Measurements from ENCODE around the gene PRRT1.
"Not testable (repeated sequence)": the region's sequence is repeated elsewhere in the genome, so short reads cannot be mapped to it uniquely, and the experiment has no call there.

PRRT1 gene

GRCh38 chr6:32151181-32151862 lies 417 bp downstream of the PRRT1 start:
- no peak for DNase-seq (ENCODE audit: low read depth, low spot score)

GRCh38 chr6:32149932-32150870 lies 1.5 kb downstream of the PRRT1 start:
- no peak for DNase-seq (ENCODE audit: low read depth, low spot score)

GRCh38 chr6:32149092-32149755 lies 2.5 kb downstream of the PRRT1 start:
- DNase-seq (ENCODE audit: low read depth, low spot score) = no peak

DNA sequence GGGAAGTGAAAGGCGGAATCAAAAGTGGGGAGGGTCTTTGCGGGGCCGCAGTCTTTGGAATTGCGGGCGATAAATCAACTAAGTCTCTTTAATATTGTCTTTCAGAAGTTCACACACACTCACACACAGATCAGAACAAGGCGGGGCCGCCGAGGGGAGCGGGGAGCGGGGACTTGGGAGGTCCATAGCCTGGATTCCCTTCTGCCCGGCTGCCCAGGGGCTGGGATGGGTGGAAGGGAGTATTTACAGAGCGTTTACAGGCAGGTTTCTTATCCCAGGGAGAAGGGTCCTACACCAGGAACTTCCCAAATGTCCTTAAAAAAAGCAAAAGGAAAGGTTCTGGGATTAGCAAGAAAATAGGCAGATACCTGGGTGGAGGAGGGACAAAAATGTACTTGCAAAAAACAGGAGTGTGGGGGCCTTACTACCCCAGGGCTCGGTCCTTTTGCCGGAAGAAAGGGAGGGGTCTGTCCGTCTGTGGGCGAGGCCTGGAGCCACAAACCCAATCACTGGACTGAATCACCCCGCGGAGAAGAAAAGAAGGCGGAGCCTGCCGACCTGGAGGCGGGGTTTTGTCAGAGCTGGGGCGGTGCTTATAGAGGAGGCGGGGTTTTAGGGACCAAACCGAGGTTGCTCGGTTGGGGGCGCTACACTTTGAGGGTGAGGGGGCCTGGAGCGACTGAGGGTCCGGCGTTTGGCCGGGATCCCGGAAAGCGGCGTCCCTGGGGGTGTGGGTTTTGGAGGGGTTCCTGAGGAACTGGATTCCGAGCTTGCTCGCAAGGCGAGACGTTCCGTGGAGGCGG lies 3.2 kb downstream of the PRRT1 start:
- peak; percentile 75 for DNase-seq (ENCODE audit: low read depth, low spot score)

- no peak for DNase-seq (ENCODE audit: low read depth, low spot score)
These were observed 4.2 kb downstream of the PRRT1 start for GRCh38 chr6:32147401-32148132.

- DNase-seq (ENCODE audit: low read depth, low spot score) = no peak
These were observed 5.1 kb downstream of the PRRT1 start for GRCh38 chr6:32146687-32147086.

- no peak for DNase-seq (ENCODE audit: low read depth, low spot score)
These were observed 5.5 kb downstream of the PRRT1 start for GRCh38 chr6:32146287-32146686.

DNA sequence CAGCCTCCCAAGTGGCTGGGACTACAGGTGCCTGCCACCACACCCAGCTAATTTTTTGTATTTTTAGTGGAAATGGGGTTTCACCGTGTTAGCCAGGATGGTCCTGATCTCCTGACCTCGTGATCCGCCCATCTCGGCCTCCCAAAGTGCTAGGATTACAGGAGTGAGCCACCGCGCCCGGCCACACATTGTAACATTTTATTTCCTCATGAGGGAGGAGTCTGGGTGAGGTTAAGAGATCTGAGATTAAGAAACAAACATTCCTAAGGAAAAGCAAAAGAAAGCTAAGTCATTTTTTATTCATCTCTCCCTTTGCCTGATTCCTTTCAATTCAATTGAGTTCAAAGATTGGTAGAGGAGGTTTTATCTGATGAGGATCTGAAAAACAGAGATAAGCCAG lies 7.5 kb downstream of the PRRT1 start:
- not testable (repeated sequence) for DNase-seq (ENCODE audit: low read depth, low spot score)

- DNase-seq (ENCODE audit: low read depth, low spot score) = no peak
These were observed 11.2 kb downstream of the PRRT1 start for GRCh38 chr6:32140420-32141046.

- no peak for DNase-seq (ENCODE audit: low read depth, low spot score)
These were observed 12.1 kb downstream of the PRRT1 start for GRCh38 chr6:32139590-32139989.

DNA sequence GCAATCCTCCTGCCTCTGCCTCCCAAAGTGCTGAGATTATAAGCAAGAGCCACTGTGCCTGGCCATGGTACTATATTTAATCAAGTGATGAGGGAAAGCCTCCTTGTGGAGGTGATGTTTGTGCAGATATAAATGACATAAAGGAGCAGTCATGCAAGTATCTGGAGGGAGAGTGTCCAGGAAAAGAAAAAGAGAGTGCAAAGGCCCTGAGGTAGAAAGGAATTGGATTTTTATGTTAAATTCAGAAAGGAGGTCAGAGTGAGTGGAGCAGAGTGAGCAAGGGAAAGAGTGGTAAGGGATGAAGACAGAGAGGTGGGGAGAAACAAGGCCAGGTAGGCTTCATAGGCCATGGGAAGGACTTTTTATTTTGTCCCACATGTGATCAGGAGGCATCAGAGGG lies 14.3 kb downstream of the PRRT1 start:
- DNase-seq (ENCODE audit: low read depth, low spot score) = no peak

DNA sequence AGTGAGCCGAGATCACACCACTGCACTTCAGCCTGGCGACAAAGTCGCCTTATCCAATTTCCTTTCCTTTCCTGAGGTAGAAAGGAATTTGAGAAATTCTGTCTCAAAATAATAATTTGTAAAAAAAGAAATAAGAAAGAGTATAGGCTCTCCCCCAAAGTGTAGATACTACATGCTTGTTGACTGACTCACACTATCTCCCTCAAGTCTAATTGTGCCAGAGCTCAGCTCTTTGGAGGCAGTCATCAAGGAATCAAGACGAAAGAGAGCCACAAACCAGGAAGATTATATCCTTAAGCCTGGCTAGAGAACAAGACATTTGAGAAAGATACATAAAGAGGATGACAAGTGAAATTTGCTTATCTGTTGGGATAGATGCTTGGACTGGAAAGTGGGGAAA lies 18.0 kb downstream of the PRRT1 start:
- DNase-seq (ENCODE audit: low read depth, low spot score) = no peak

GRCh38 chr6:32132110-32132509 lies 19.6 kb downstream of the PRRT1 start:
- DNase-seq (ENCODE audit: low read depth, low spot score) = no peak

- DNase-seq (ENCODE audit: low read depth, low spot score) = no peak
These were observed 20.2 kb downstream of the PRRT1 start for GRCh38 chr6:32131439-32131948.

DNA sequence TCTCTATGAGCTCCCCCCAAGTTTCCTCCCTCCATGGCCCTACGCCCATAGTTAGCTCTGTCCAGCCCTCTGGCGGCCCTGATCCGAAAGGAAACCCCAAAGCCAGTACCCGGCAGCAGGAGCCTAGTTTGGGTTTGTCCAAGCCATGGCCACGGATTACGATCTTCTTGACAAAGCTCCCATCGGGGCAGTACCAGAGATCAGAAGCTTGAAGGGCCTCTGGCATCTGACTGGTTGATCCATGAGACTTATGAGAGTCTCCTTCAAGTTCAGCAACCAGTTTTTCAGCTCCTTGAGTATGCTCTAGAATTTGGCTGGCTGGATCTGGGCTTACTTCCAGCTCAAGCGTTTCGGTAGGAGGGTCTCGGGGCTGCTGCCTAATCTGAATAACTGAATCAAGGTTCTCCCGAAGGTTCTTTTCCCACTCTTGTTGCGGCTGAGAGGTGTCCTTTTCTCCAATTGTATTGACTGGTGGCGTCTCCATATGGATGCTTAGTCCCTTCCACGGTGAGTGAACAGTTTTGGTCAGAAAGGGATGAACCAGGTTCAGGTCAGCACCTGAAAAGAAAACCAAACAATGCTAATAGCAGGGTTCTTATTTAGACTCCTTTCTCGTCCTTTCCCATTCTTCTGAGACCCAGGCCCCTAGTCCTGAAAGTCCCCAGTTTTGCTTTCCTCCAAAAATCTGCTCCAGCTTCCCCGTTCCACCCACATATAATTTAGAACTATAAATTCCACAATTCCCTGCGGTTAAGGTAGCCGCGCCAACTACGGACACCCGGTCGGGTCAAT lies 22.2 kb downstream of the PRRT1 start:
- DNase-seq (ENCODE audit: low read depth, low spot score) = no peak

- DNase-seq (ENCODE audit: low read depth, low spot score) = no peak
These were observed 22.9 kb downstream of the PRRT1 start for GRCh38 chr6:32128751-32129296.

GRCh38 chr6:32127717-32128592 lies 23.8 kb downstream of the PRRT1 start, which contains the start of gene ATF6B:
Gene ATF6B, minus strand, starts transcription at chr6:32128246. Its CDS starts 39 bp downstream, at chr6:32128207.
- DNase-seq (ENCODE audit: low read depth, low spot score) = peak; percentile 99

DNA sequence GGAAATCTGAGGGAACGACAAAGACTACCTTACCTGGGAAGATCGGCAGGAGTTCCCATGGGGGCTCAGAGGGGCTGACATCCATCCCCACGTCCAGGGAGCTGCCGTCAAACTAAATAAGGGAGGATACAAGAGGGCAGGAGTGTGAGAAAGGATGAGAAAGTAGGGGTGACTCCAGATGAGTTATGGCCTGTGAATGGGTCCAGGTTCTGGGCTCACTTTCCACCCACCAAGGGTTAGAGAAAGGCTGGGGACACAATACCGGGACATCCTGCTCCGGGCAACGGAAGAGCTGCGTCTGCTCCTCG lies 24.4 kb downstream of the PRRT1 start:
- no peak for DNase-seq (ENCODE audit: low read depth, low spot score)
